Measurements from ENCODE around the gene B3GNT7. TPM values are rescaled to one million over a fixed set of nuclear protein-coding genes. Genes with fewer than 3 reads are reported as not detected.

Gene B3GNT7
- total and polyA plus RNA-seq, 2 experiments from 2014 or later: 44.2 to 89.4 TPM

DNA sequence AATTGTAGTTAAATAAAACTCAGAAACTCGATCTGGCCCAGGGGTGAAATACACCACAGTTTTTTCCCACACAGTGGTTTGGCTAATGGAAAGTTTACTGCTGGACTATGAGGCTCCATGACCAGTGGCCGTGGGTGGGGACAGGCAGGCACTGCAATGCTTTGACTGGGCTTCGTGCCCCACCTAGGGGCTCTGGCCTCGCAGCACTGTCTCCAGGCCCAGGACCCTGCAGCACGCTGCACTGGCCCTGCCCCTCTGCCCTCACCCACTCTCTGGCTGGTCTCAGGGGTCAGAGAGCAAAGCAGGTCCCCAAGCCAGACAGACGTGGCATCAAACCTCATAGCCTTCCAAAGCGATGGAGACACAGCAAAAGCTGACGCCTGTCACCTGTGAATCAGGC lies 13.4 kb upstream of the B3GNT7 start:
- H3F3A ChIP-seq (replicated peaks; ENCODE audit: low read depth): peaks cover 14% of the 10 kb centered on the region
- peak; percentile 37; the same call in 2 of the 3 replicates for ATAC-seq
- H3K27ac Mint-ChIP-seq: no peak overlapping the region
- H3K27me3 Mint-ChIP-seq (ENCODE audit: insufficient read depth, low read depth, poor library complexity): peaks cover 16% of the 10 kb centered on the region
- no peak overlapping the region for H2AFZ ChIP-seq
- TF ChIP-seq, protein P1, sequence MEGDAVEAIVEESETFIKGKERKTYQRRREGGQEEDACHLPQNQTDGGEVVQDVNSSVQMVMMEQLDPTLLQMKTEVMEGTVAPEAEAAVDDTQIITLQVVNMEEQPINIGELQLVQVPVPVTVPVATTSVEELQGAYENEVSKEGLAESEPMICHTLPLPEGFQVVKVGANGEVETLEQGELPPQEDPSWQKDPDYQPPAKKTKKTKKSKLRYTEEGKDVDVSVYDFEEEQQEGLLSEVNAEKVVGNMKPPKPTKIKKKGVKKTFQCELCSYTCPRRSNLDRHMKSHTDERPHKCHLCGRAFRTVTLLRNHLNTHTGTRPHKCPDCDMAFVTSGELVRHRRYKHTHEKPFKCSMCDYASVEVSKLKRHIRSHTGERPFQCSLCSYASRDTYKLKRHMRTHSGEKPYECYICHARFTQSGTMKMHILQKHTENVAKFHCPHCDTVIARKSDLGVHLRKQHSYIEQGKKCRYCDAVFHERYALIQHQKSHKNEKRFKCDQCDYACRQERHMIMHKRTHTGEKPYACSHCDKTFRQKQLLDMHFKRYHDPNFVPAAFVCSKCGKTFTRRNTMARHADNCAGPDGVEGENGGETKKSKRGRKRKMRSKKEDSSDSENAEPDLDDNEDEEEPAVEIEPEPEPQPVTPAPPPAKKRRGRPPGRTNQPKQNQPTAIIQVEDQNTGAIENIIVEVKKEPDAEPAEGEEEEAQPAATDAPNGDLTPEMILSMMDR (conservative IDR thresholded peaks at IDR 0.05; ENCODE audit: low read depth in 2 of 2): peak in 1 of 2 experiments; percentile 47; a peak in 2 of 4 replicates
- no peak for TF ChIP-seq ZNF114 (CRISPR knock-in tag; IDR thresholded peaks at IDR 0.05)
- peaks cover 15% of the 10 kb centered on the region for H3K4me1 Mint-ChIP-seq
- peaks cover 7% of the 10 kb centered on the region for H3K4me1 ChIP-seq (ENCODE audit: insufficient read depth)
- H3K36me3 Mint-ChIP-seq (ENCODE audit: low read depth): peaks cover 18% of the 10 kb centered on the region
- H3K9me3 Mint-ChIP-seq: peaks cover 27% of the 10 kb centered on the region
- no peaks in the 10 kb centered on the region for H4K20me1 ChIP-seq (replicated peaks; ENCODE audit: insufficient read depth)
- H3K9me2 ChIP-seq (ENCODE audit: insufficient read depth): no peaks in the 10 kb centered on the region
- H3K4me2 ChIP-seq: no peak overlapping the region
- no peak overlapping the region for H3K4me3 Mint-ChIP-seq
- no peaks in the 10 kb centered on the region; the same call in 1 of the 2 replicates for H3K36me3 ChIP-seq (ENCODE audit: insufficient read depth)
- H3K79me2 ChIP-seq (replicated peaks; ENCODE audit: insufficient read depth): no peaks in the 10 kb centered on the region
- DNase-seq (ENCODE audit: low spot score): no peak
- H3K4me3 ChIP-seq: no peak overlapping the region
- H3K27me3 ChIP-seq (ENCODE audit: insufficient read depth): no peaks in the 10 kb centered on the region
- H3K27ac ChIP-seq (ENCODE audit: low read depth): no peak overlapping the region

DNA sequence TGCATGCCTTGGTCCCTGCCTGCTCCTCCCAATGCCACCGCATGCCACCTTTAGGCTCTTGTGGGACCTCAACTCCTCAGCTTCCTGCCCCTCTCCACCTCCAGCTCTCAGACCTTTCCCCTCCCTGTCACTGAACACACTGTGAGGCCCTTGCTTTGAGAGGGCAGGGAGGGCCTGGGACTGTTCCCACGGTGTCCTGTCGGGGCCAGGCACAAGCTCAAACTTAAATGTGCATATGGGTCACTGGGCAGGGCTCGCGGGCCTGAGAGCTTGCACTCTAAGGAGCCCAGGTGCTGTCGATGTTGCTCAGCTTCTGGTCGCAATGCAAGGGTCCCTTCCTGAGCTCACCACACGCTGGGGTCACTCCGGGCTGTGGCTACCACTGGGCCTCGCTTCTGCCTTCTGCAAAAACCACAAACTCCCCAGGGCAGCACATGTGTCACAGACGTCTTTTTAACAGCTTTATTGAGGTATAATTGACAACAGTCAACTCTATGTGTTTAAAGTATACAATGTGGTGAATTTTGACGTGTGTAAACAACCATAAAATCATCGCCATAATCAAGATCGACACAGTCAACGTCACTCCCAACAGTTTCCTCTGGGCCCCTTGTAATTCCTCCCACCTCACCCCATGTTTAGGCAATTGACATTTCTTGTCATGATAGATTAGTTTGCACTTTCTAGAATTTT lies 11.9 kb upstream of the B3GNT7 start:
- H3K27ac Mint-ChIP-seq: no peak overlapping the region; the same call in 1 of the 2 replicates
- no peaks in the 10 kb centered on the region for H3K27me3 ChIP-seq (ENCODE audit: insufficient read depth)
- H3K4me1 ChIP-seq (ENCODE audit: insufficient read depth): no peaks in the 10 kb centered on the region
- H3K36me3 Mint-ChIP-seq (ENCODE audit: low read depth): peaks cover 13% of the 10 kb centered on the region
- H3K4me1 Mint-ChIP-seq: peaks cover 9% of the 10 kb centered on the region; the same call in 2 of the 3 replicates
- no peaks in the 10 kb centered on the region for H4K20me1 ChIP-seq (replicated peaks; ENCODE audit: insufficient read depth)
- DNase-seq (ENCODE audit: low spot score) (no peak), ATAC-seq (no peak)
- H3K4me3 ChIP-seq: no peak overlapping the region
- H3K4me3 Mint-ChIP-seq: no peak overlapping the region
- H3K36me3 ChIP-seq (ENCODE audit: insufficient read depth): no peaks in the 10 kb centered on the region; the same call in 1 of the 2 replicates
- peaks cover 27% of the 10 kb centered on the region for H3K9me3 Mint-ChIP-seq
- H3K9me2 ChIP-seq (ENCODE audit: insufficient read depth): no peaks in the 10 kb centered on the region
- peaks cover 16% of the 10 kb centered on the region for H3K27me3 Mint-ChIP-seq (ENCODE audit: insufficient read depth, low read depth, poor library complexity)
- H3K27ac ChIP-seq (ENCODE audit: low read depth): no peak overlapping the region
- H3F3A ChIP-seq (replicated peaks; ENCODE audit: low read depth): no peaks in the 10 kb centered on the region
- no peak overlapping the region for H3K4me2 ChIP-seq
- no peak overlapping the region for H2AFZ ChIP-seq
- no peaks in the 10 kb centered on the region for H3K79me2 ChIP-seq (replicated peaks; ENCODE audit: insufficient read depth)
- TF ChIP-seq STAT1 (IDR thresholded peaks at IDR 0.05; ENCODE audit: unreplicated experiment): no peak
- TF ChIP-seq, protein P2, sequence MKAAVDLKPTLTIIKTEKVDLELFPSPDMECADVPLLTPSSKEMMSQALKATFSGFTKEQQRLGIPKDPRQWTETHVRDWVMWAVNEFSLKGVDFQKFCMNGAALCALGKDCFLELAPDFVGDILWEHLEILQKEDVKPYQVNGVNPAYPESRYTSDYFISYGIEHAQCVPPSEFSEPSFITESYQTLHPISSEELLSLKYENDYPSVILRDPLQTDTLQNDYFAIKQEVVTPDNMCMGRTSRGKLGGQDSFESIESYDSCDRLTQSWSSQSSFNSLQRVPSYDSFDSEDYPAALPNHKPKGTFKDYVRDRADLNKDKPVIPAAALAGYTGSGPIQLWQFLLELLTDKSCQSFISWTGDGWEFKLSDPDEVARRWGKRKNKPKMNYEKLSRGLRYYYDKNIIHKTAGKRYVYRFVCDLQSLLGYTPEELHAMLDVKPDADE (IDR thresholded peaks at IDR 0.05): no peak
- no peak for TF ChIP-seq ZNF331 (CRISPR knock-in tag; IDR thresholded peaks at IDR 0.05; ENCODE audit: low read depth)
- TF ChIP-seq JUNB (IDR thresholded peaks at IDR 0.05; ENCODE audit: unreplicated experiment): no peak
- TF ChIP-seq EZH2phosphoT487 (IDR thresholded peaks at IDR 0.05; ENCODE audit: unreplicated experiment): no peak
- TF ChIP-seq, protein P3, sequence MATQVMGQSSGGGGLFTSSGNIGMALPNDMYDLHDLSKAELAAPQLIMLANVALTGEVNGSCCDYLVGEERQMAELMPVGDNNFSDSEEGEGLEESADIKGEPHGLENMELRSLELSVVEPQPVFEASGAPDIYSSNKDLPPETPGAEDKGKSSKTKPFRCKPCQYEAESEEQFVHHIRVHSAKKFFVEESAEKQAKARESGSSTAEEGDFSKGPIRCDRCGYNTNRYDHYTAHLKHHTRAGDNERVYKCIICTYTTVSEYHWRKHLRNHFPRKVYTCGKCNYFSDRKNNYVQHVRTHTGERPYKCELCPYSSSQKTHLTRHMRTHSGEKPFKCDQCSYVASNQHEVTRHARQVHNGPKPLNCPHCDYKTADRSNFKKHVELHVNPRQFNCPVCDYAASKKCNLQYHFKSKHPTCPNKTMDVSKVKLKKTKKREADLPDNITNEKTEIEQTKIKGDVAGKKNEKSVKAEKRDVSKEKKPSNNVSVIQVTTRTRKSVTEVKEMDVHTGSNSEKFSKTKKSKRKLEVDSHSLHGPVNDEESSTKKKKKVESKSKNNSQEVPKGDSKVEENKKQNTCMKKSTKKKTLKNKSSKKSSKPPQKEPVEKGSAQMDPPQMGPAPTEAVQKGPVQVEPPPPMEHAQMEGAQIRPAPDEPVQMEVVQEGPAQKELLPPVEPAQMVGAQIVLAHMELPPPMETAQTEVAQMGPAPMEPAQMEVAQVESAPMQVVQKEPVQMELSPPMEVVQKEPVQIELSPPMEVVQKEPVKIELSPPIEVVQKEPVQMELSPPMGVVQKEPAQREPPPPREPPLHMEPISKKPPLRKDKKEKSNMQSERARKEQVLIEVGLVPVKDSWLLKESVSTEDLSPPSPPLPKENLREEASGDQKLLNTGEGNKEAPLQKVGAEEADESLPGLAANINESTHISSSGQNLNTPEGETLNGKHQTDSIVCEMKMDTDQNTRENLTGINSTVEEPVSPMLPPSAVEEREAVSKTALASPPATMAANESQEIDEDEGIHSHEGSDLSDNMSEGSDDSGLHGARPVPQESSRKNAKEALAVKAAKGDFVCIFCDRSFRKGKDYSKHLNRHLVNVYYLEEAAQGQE (IDR thresholded peaks at IDR 0.05; ENCODE audit: unreplicated experiment): no peak
- TF ChIP-seq EZH2 (IDR thresholded peaks at IDR 0.05; ENCODE audit: low read depth, unreplicated experiment): no peak
- TF ChIP-seq, protein P1 (conservative IDR thresholded peaks at IDR 0.05; ENCODE audit: low read depth in 2 of 2): no peak
- no peak for TF ChIP-seq CREB1 (CRISPR knock-in tag; IDR thresholded peaks at IDR 0.05; ENCODE audit: low read depth)
- TF ChIP-seq POLR2AphosphoS5 (IDR thresholded peaks at IDR 0.05; ENCODE audit: low read depth): no peak
